Neural cell (in vitro differentiated cells): ENCODE results near the gene GLB1L2. TPM values are rescaled to one million over a fixed set of nuclear protein-coding genes. Genes with fewer than 3 reads are reported as not detected.

Experiments
- H2AFZ ChIP-seq: fragments of 200-600, 300-800 bp; sonication (generic), shearing (Covaris generic); 2 replicates; pipeline ENCODE4 v1.6.0; 2014; ENCODE audit warnings: low read depth, mild to moderate bottlenecking, antibody characterized with exemption, low read length, moderate library complexity
- H3F3A ChIP-seq: fragments of 200-600 bp; shearing (Covaris generic); 2 replicates; pipeline ENCODE4 v1.6.1; 2016; ENCODE audit warnings: mild to moderate bottlenecking, moderate library complexity, mixed read lengths, antibody characterized with exemption, low read length; ENCODE audit not compliant: insufficient read depth, poor library complexity, severe bottlenecking
- H3K27ac ChIP-seq: fragments of 200-600, 300-800 bp; sonication (generic), shearing (Covaris generic); 2 replicates; pipeline ENCODE4 v1.5.1; 2014; ENCODE audit warnings: mild to moderate bottlenecking, low read length, moderate library complexity
- H3K27me3 ChIP-seq: fragments of 300-800, 200-600 bp; sonication (generic), shearing (Covaris generic); 2 replicates; pipeline ENCODE4 v1.6.0; 2014; ENCODE audit warnings: mild to moderate bottlenecking, low read depth, low read length, moderate library complexity; ENCODE audit not compliant: insufficient read depth
- H3K36me3 ChIP-seq: fragments of 300-800, 200-600 bp; sonication (generic), shearing (Covaris generic); 2 replicates; pipeline ENCODE4 v1.5.1; 2014; ENCODE audit warnings: mild to moderate bottlenecking, antibody characterized with exemption, low read length, moderate library complexity; ENCODE audit not compliant: insufficient read depth
- H3K4me2 ChIP-seq: fragments of 300-800, 200-600 bp; sonication (generic), shearing (Covaris generic); 2 replicates; pipeline ENCODE4 v1.6.0; 2014; ENCODE audit warnings: mild to moderate bottlenecking, low read length
- H3K4me3 ChIP-seq: fragments of 300-800, 200-600 bp; sonication (generic), shearing (Covaris generic); 2 replicates; pipeline ENCODE4 v1.5.1; 2014; ENCODE audit warnings: mild to moderate bottlenecking, low read length, moderate library complexity
- H3K79me2 ChIP-seq: fragments of 200-600 bp; shearing (Covaris generic); replicated peaks from 2 replicates; pipeline ENCODE4 v1.6.0; 2014; ENCODE audit warnings: mild to moderate bottlenecking, low read length, moderate library complexity; ENCODE audit not compliant: insufficient read depth
- H3K9ac ChIP-seq: fragments of 300-800, 200-600 bp; sonication (generic), shearing (Covaris generic); 2 replicates; pipeline ENCODE4 v1.6.1; 2016; ENCODE audit warnings: mild to moderate bottlenecking, low read length, mixed read lengths
- H3K9me2 ChIP-seq: fragments of 200-600 bp; shearing (Covaris generic); 2 replicates; pipeline ENCODE4 v1.6.1; 2016; ENCODE audit warnings: mild to moderate bottlenecking, low read length, mixed read lengths; ENCODE audit not compliant: insufficient read depth
- H3K9me3 ChIP-seq: fragments of 200-600, 300-800 bp; sonication (generic), shearing (Covaris generic); 2 replicates; pipeline ENCODE4 v1.6.1; 2016; ENCODE audit warnings: mild to moderate bottlenecking, mixed run types, low read length, moderate library complexity, mixed read lengths
- H4K20me1 ChIP-seq: fragments of 200-600 bp; shearing (Covaris generic); 2 replicates; pipeline ENCODE4 v1.6.1; 2016; ENCODE audit warnings: mild to moderate bottlenecking, mixed run types; ENCODE audit not compliant: insufficient read depth
- EP300 ChIP-seq: fragments of 450-650 bp; conservative IDR thresholded peaks from 2 replicates; pipeline ENCODE4 v1.6.1; 2014; ENCODE audit warnings: antibody characterized with exemption, mild to moderate bottlenecking, moderate library complexity; ENCODE audit not compliant: poor library complexity, severe bottlenecking
- EZH2 ChIP-seq: fragments of 200-600, 300-800 bp; shearing (Covaris generic), sonication (generic); IDR thresholded peaks from 2 replicates; pipeline ENCODE4 v1.6.1; 2014; ENCODE audit warnings: antibody characterized with exemption, low read length, borderline replicate concordance, mild to moderate bottlenecking; ENCODE audit not compliant: insufficient read depth, poor library complexity, severe bottlenecking
- MXI1 ChIP-seq: fragments of 450-650 bp; conservative IDR thresholded peaks from 2 replicates; pipeline ENCODE4 v1.6.1; 2014; ENCODE audit warnings: antibody characterized with exemption, mild to moderate bottlenecking; ENCODE audit not compliant: poor library complexity, severe bottlenecking
- POLR2AphosphoS5 ChIP-seq: IDR thresholded peaks from 2 replicates; pipeline ENCODE4 v1.6.1; 2012
- RAD21 ChIP-seq: fragments of 450-650 bp; conservative IDR thresholded peaks from 2 replicates; pipeline ENCODE4 v1.6.1; 2014; ENCODE audit warnings: antibody characterized with exemption, mild to moderate bottlenecking, moderate library complexity
- SMC3 ChIP-seq: fragments of 450-650 bp; conservative IDR thresholded peaks from 2 replicates; pipeline ENCODE4 v1.6.1; 2014; ENCODE audit warnings: antibody characterized with exemption, mild to moderate bottlenecking, moderate library complexity; ENCODE audit not compliant: poor library complexity
- TAF1 ChIP-seq: IDR thresholded peaks from 2 replicates; pipeline ENCODE4 v1.6.1; 2012; ENCODE audit warnings: low read depth
- polyA minus RNA-seq: library from RNA; depleted of rRNA, polyadenylated mRNA; stranded (reverse); fragments of >200 nt; gene quantifications from 2 replicates; pipeline ENCODE4 v1.2.3, GENCODE V29; 2014
- polyA plus RNA-seq: library from polyadenylated mRNA; depleted of rRNA; stranded (reverse); fragments of >200 nt; gene quantifications from 2 replicates; pipeline ENCODE4 v1.2.3, GENCODE V29; 2014
- TF ChIP-seq, protein P1 (sequence below): IDR thresholded peaks from 2 replicates; pipeline ENCODE4 v1.6.1; 2012; ENCODE audit warnings: borderline replicate concordance
- TF ChIP-seq, protein P2 (sequence below): fragments of 450-650 bp; IDR thresholded peaks from 2 replicates; pipeline ENCODE4 v1.5.1; 2014; ENCODE audit warnings: antibody characterized with exemption, mild to moderate bottlenecking, moderate library complexity; ENCODE audit not compliant: poor library complexity, severe bottlenecking

The GLB1L2 gene, protein sequence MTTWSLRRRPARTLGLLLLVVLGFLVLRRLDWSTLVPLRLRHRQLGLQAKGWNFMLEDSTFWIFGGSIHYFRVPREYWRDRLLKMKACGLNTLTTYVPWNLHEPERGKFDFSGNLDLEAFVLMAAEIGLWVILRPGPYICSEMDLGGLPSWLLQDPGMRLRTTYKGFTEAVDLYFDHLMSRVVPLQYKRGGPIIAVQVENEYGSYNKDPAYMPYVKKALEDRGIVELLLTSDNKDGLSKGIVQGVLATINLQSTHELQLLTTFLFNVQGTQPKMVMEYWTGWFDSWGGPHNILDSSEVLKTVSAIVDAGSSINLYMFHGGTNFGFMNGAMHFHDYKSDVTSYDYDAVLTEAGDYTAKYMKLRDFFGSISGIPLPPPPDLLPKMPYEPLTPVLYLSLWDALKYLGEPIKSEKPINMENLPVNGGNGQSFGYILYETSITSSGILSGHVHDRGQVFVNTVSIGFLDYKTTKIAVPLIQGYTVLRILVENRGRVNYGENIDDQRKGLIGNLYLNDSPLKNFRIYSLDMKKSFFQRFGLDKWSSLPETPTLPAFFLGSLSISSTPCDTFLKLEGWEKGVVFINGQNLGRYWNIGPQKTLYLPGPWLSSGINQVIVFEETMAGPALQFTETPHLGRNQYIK
- 1.6 and 4.0 TPM in 2 replicates for polyA plus RNA-seq
- 2.4 and 3.6 TPM in 2 replicates for polyA minus RNA-seq

DNA sequence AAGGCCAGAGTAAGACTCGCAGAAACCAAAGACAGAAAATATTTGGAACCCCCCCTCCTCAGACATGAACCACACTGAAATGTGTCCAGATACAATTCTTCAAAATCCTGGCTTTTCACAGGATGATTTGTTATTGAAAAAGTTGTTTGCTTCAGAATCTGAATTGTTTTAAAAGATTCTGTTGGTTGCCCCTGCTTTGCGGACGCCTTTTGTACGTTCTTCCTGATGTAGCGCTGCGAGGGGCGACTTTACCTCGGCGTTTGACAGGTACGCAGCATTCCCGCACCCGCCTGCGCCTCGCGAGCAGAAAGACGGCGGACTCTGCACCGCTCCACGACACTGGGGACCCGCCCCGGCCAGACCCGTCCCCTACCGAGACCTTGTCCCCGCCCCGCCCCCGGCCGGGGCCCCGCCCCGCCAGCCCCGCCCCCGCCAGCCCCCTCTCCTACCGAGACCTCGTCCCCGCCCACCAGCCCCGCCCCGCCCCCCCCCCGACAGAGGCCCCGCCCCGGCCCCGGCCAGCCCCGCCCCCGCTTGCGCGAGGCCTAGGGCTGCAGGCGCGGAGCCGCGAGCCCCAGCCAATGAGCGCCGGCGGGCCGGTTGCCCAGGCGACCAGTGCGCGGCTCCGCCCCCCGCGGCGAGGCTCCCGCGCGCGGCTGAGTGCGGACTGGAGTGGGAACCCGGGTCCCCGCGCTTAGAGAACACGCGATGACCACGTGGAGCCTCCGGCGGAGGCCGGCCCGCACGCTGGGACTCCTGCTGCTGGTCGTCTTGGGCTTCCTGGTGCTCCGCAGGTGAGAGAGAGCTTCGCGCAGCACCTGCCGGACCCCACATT is at the start of gene GLB1L2:
Gene GLB1L2 (plus strand): TSS at position 635 of the 835 bp plus-strand sequence. CDS start 74 bp downstream, at position 709.
- H3K79me2 ChIP-seq, result no peaks in the 10 kb centered on the region
- no peaks in the 10 kb centered on the region for H3K36me3 ChIP-seq
- H2AFZ ChIP-seq, result no peak within 1 kb of the TSS
- H3K9me2 ChIP-seq, result no peaks in the 10 kb centered on the region
- peak within 1 kb of the TSS; percentile 72 for H3K4me3 ChIP-seq
- peak; percentile 33 for TF ChIP-seq EP300
- TF ChIP-seq, protein P1, sequence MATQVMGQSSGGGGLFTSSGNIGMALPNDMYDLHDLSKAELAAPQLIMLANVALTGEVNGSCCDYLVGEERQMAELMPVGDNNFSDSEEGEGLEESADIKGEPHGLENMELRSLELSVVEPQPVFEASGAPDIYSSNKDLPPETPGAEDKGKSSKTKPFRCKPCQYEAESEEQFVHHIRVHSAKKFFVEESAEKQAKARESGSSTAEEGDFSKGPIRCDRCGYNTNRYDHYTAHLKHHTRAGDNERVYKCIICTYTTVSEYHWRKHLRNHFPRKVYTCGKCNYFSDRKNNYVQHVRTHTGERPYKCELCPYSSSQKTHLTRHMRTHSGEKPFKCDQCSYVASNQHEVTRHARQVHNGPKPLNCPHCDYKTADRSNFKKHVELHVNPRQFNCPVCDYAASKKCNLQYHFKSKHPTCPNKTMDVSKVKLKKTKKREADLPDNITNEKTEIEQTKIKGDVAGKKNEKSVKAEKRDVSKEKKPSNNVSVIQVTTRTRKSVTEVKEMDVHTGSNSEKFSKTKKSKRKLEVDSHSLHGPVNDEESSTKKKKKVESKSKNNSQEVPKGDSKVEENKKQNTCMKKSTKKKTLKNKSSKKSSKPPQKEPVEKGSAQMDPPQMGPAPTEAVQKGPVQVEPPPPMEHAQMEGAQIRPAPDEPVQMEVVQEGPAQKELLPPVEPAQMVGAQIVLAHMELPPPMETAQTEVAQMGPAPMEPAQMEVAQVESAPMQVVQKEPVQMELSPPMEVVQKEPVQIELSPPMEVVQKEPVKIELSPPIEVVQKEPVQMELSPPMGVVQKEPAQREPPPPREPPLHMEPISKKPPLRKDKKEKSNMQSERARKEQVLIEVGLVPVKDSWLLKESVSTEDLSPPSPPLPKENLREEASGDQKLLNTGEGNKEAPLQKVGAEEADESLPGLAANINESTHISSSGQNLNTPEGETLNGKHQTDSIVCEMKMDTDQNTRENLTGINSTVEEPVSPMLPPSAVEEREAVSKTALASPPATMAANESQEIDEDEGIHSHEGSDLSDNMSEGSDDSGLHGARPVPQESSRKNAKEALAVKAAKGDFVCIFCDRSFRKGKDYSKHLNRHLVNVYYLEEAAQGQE, result no peak
- TF ChIP-seq, protein P2, sequence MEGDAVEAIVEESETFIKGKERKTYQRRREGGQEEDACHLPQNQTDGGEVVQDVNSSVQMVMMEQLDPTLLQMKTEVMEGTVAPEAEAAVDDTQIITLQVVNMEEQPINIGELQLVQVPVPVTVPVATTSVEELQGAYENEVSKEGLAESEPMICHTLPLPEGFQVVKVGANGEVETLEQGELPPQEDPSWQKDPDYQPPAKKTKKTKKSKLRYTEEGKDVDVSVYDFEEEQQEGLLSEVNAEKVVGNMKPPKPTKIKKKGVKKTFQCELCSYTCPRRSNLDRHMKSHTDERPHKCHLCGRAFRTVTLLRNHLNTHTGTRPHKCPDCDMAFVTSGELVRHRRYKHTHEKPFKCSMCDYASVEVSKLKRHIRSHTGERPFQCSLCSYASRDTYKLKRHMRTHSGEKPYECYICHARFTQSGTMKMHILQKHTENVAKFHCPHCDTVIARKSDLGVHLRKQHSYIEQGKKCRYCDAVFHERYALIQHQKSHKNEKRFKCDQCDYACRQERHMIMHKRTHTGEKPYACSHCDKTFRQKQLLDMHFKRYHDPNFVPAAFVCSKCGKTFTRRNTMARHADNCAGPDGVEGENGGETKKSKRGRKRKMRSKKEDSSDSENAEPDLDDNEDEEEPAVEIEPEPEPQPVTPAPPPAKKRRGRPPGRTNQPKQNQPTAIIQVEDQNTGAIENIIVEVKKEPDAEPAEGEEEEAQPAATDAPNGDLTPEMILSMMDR, result no peak
- TF ChIP-seq MXI1, result peak; percentile 96
- no peak for TF ChIP-seq POLR2AphosphoS5
- H3K27ac ChIP-seq, result no peak within 1 kb of the TSS
- peak within 1 kb of the TSS; percentile 34 for H3K9ac ChIP-seq
- no peaks in the 10 kb centered on the region for H3F3A ChIP-seq
- H3K27me3 ChIP-seq, result no peaks in the 10 kb centered on the region
- peak within 1 kb of the TSS; percentile 52 for H3K4me2 ChIP-seq
- H4K20me1 ChIP-seq, result no peaks in the 10 kb centered on the region
- no peaks in the 10 kb centered on the region for H3K9me3 ChIP-seq

DNA sequence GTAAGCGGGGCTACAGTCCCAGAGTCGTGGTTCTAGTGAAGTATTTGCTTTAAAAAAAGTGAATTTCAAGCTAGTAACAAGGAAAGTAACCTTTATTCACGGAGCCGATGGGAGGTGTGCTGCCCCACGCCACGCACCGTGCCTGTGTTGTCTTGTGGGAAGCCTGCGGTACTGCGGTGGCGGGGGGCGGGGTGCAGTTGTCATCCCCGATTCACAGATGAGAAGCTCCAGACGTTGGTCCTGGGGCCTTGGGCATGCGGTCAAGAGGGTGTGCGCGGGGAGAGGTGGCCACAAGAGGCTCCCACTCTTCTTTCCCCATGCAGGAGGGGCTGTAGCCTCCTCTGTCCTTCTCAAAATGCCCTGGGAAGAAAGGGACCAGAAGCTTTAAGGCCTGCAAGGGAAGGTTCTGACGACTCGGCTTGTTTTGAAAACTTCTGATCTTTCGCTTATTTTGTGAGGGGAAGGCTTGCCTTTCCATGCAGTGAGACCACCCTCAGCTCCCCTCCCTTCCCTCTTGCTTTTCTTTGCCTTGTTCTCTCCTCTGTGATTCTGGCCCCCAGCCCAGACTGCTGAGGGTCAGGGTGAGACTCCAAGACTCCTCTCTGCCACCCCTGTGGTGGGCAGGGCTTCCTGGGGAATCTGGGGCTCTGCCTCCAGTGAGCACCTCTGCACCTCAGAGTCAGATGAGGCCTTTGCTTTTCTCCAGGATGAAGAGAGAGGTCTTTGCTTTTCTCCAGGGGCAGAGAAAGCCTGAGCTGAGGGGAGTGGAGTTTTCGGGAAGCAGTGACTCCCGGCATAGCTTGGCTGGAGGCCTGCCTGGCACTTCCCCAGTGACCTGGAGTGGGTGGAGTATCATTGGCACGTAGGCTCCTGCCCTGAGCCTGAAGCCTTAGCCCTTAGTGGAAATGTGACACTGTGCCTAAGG is 49.4 kb upstream of the GLB1L2 start:
- Histone ChIP-seq H3K4me3 (no peak overlapping the region), H3K36me3 (no peaks in the 10 kb centered on the region), H4K20me1 (no peaks in the 10 kb centered on the region), H3K27ac (no peak overlapping the region), H3K27me3 (peaks cover 18% of the 10 kb centered on the region), H3F3A (no peaks in the 10 kb centered on the region), H3K9ac (no peak overlapping the region), H3K79me2 (no peaks in the 10 kb centered on the region), H2AFZ (no peak overlapping the region), H3K4me2 (no peak overlapping the region), H3K9me3 (peaks cover 5% of the 10 kb centered on the region), H3K9me2 (no peaks in the 10 kb centered on the region)
- no peak for TF ChIP-seq POLR2AphosphoS5
- no peak for TF ChIP-seq TAF1
- no peak for TF ChIP-seq MXI1
- no peak for TF ChIP-seq RAD21
- no peak for TF ChIP-seq EZH2
- TF ChIP-seq, protein P2, result no peak
- TF ChIP-seq EP300, result no peak
- TF ChIP-seq, protein P1, result no peak
- no peak for TF ChIP-seq SMC3
